ENCODE data around the gene RBM48. TPM values are rescaled to one million over a fixed set of nuclear protein-coding genes. Genes with fewer than 3 reads are reported as not detected.

The RBM48 gene
- polyA plus RNA-seq, 2 of the 4 experiments (the other 2 are of a cell fraction): 7.0 to 7.1 TPM

Other genes starting within 250 kb of the RBM48 start
- gene GATAD1, start 81.3 kb upstream of the RBM48 start, polyA plus RNA-seq (2011; rRNA removed): 35.7 and 38.5 TPM in 2 replicates
- 19.1 to 21.8 TPM (median 20.8 TPM) in 3 replicates for gene GATAD1, start 81.3 kb upstream of the RBM48 start, polyA plus RNA-seq (2017; fragmentation: RNase III; extraction: RNeasy Plus Mini Kit Qiagen cat#74134 plus additional on column Dnase treatment)
- not detected in 2 replicates for gene ERVW-1, start 50.8 kb upstream of the RBM48 start, polyA plus RNA-seq (2011; rRNA removed)
- not detected in 3 replicates for gene ERVW-1, start 50.8 kb upstream of the RBM48 start, polyA plus RNA-seq (2017; fragmentation: RNase III; extraction: RNeasy Plus Mini Kit Qiagen cat#74134 plus additional on column Dnase treatment)
- gene PEX1, start 275 bp upstream of the RBM48 start, polyA plus RNA-seq (2011; rRNA removed): 22.7 and 23.2 TPM in 2 replicates
- gene PEX1, start 275 bp upstream of the RBM48 start, polyA plus RNA-seq (2017; fragmentation: RNase III; extraction: RNeasy Plus Mini Kit Qiagen cat#74134 plus additional on column Dnase treatment): 8.2 to 10.1 TPM (median 8.8 TPM) in 3 replicates
- 18.3 and 33.6 TPM in 2 replicates for gene FAM133B, start 61.6 kb downstream of the RBM48 start, polyA plus RNA-seq (2011; rRNA removed)
- gene FAM133B, start 61.6 kb downstream of the RBM48 start, polyA plus RNA-seq (2017; fragmentation: RNase III; extraction: RNeasy Plus Mini Kit Qiagen cat#74134 plus additional on column Dnase treatment): 25.6 to 29.3 TPM (median 26.7 TPM) in 3 replicates